ENCODE results near the gene SEZ6L. TPM values are rescaled to one million over a fixed set of nuclear protein-coding genes. Genes with fewer than 3 reads are reported as not detected.

SEZ6L gene
- total RNA-seq, 1 experiment from 2014 or later: not detected

DNA sequence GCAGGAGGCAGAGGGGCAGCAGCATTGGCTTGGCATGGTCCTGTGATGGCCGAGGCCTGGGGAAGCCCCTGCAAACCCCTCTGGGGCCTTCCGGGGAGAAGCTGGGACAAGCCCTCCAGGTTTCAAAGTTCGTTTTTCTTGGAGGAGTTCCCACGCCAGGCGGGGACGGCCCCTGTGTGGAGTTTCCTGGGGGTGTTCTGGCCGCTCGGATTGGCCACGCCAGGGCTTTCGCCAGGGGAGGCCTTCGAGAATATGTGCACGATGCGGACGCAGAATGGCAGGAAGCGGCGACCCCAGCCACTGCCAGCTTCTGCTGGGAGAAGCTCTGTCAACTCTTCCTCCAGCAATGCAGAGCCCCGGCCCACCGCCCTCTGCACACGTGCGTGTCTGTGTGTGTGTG, 157.5 kb downstream of the SEZ6L start:
- Histone ChIP-seq H2AFZ (ENCODE audit: low read depth, low read length, poor library complexity, severe bottlenecking) (no peak overlapping the region), H3K4me1 (ENCODE audit: control insufficient read depth in 1 of 2, insufficient read depth in 2 of 2, low read length in 2 of 2) (peaks cover 0 to 12% of the 10 kb centered on the region in 2 experiments; a peak in 1 of 4 replicates), H3K9me3 (ENCODE audit: control insufficient read depth in 1 of 2, insufficient read depth in 1 of 2, low read depth in 1 of 2, low read length in 2 of 2) (no peaks in the 10 kb centered on the region), H3K4me3 (replicated peaks in 1 of 2; ENCODE audit: low read depth in 1 of 2, low read length in 2 of 2) (no peak overlapping the region), H3K27ac (ENCODE audit: low read depth, low read length) (no peak overlapping the region), H3K79me2 (ENCODE audit: insufficient read depth, low read length) (no peaks in the 10 kb centered on the region), H3K4me2 (ENCODE audit: low read length) (no peak overlapping the region), H3K9me2 (ENCODE audit: insufficient read depth) (no peaks in the 10 kb centered on the region), H3K27me3 (ENCODE audit: insufficient read depth, low read length) (peaks cover 20% of the 10 kb centered on the region), H4K20me1 (ENCODE audit: insufficient read depth) (no peaks in the 10 kb centered on the region), H3K9ac (ENCODE audit: low read length) (no peak overlapping the region), H3K36me3 (ENCODE audit: control insufficient read depth in 1 of 2, insufficient read depth in 2 of 2, low read length in 2 of 2) (no peaks in the 10 kb centered on the region)
- intact Hi-C loops (cut with micrococcal nuclease): no loop called here
- ChIA-PET POLR2A (no interaction called here), CTCF (no interaction called here), RAD21 (ENCODE audit: low non-redundant PET in 1 of 2, low total read pairs in 2 of 2, uncharacterized antibody in 2 of 2, unreplicated experiment in 2 of 2) (no interaction called here)
- DNase-seq (ENCODE audit: low read depth, low spot score) (no peak), ATAC-seq (no peak)
- no TSS peak for BruUV-seq (replicated peaks)
- TF ChIP-seq RAD21 (IDR thresholded peaks at IDR 0.05; ENCODE audit: low read depth) (no peak), SIN3A (IDR thresholded peaks at IDR 0.05; ENCODE audit: low read depth) (no peak), CBX3 (IDR thresholded peaks at IDR 0.05; ENCODE audit: low read depth) (no peak), SP1 (IDR thresholded peaks at IDR 0.05; ENCODE audit: low read depth) (no peak), TCF7L2 (IDR thresholded peaks at IDR 0.05; ENCODE audit: borderline replicate concordance, extremely low read depth, insufficient read depth, insufficient read length) (no peak), JUND (IDR thresholded peaks at IDR 0.05) (no peak), ZNF274 (IDR thresholded peaks at IDR 0.05; ENCODE audit: low read depth, low read length) (no peak), FOSL1 (IDR thresholded peaks at IDR 0.05; ENCODE audit: low read depth) (no peak), YY1 (IDR thresholded peaks at IDR 0.05; ENCODE audit: extremely low read depth, insufficient replicate concordance, low read depth, low read length) (no peak), POLR2AphosphoS5 (IDR thresholded peaks at IDR 0.05; ENCODE audit: low read depth, low read length) (no peak), ELF1 (IDR thresholded peaks at IDR 0.05; ENCODE audit: borderline replicate concordance, low read depth) (no peak)
- TF ChIP-seq, protein P1, sequence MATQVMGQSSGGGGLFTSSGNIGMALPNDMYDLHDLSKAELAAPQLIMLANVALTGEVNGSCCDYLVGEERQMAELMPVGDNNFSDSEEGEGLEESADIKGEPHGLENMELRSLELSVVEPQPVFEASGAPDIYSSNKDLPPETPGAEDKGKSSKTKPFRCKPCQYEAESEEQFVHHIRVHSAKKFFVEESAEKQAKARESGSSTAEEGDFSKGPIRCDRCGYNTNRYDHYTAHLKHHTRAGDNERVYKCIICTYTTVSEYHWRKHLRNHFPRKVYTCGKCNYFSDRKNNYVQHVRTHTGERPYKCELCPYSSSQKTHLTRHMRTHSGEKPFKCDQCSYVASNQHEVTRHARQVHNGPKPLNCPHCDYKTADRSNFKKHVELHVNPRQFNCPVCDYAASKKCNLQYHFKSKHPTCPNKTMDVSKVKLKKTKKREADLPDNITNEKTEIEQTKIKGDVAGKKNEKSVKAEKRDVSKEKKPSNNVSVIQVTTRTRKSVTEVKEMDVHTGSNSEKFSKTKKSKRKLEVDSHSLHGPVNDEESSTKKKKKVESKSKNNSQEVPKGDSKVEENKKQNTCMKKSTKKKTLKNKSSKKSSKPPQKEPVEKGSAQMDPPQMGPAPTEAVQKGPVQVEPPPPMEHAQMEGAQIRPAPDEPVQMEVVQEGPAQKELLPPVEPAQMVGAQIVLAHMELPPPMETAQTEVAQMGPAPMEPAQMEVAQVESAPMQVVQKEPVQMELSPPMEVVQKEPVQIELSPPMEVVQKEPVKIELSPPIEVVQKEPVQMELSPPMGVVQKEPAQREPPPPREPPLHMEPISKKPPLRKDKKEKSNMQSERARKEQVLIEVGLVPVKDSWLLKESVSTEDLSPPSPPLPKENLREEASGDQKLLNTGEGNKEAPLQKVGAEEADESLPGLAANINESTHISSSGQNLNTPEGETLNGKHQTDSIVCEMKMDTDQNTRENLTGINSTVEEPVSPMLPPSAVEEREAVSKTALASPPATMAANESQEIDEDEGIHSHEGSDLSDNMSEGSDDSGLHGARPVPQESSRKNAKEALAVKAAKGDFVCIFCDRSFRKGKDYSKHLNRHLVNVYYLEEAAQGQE (IDR thresholded peaks at IDR 0.05; ENCODE audit: low read depth): no peak

All from HCT116 (cell line).